SK-N-SH (cell line): ENCODE data around the gene TRIM44. TPM values are rescaled to one million over a fixed set of nuclear protein-coding genes. Genes with fewer than 3 reads are reported as not detected.

Experiments
- CTCF ChIA-PET: fragments of 300-600, 350-600 bp; formaldehyde crosslinking; extraction: SDS; loops from one replicate; lab custom pipeline; 2021; lab: Yijun Ruan, JAX
- POLR2A ChIA-PET: fragments of 350-600 bp; sonication (Branson Sonifier 250); formaldehyde crosslinking; extraction: SDS; loops from one replicate; lab custom pipeline; 2020; ENCODE audit warnings: antibody characterized with exemption, inconsistent platforms; lab: Yijun Ruan, JAX
- DNase-seq: peaks from one replicate; pipeline ENCODE4 v3.0.0; 2012
- H2AFZ ChIP-seq: fragments of 200-600 bp; sonication (generic); 2 replicates; pipeline ENCODE4 v1.8.1; 2016; ENCODE audit warnings: antibody characterized with exemption, mild to moderate bottlenecking, low read depth
- H3F3A ChIP-seq: fragments of 200-600 bp; sonication (generic); replicated peaks from 2 replicates; pipeline ENCODE3; 2016; ENCODE audit warnings: antibody characterized with exemption, mild to moderate bottlenecking; ENCODE audit not compliant: insufficient read depth
- H3K27ac ChIP-seq, 2 experiments: fragments of 200-500 bp in 1 of 2; fragments of 200-600 bp in 1 of 2; sonication (Bioruptor generic) in 1 of 2; sonication (generic), shearing (Covaris generic) in 1 of 2; 2 replicates each; pipeline versions ENCODE4 v1.5.1 to v1.6.1; 2014 to 2016; ENCODE audit warnings: low read depth in 2 of 2, inconsistent platforms in 1 of 2, low read length in 1 of 2, mild to moderate bottlenecking in 1 of 2, mixed read lengths in 1 of 2
- H3K27me3 ChIP-seq: fragments of 200-600 bp; sonication (generic), shearing (Covaris generic); 2 replicates; pipeline ENCODE4 v1.6.1; 2016; ENCODE audit warnings: mixed run types; ENCODE audit not compliant: insufficient read depth
- H3K36me3 ChIP-seq, 2 experiments: fragments of 200-500 bp in 1 of 2; fragments of 200-600 bp in 1 of 2; sonication (Bioruptor generic) in 1 of 2; sonication (generic) in 1 of 2; replicated peaks in 1 of 2; 2 replicates each; pipeline versions ENCODE3 to v1.5.1; 2014 to 2016; ENCODE audit warnings: low read length in 1 of 2, mild to moderate bottlenecking in 1 of 2; ENCODE audit not compliant: insufficient read depth in 2 of 2, control insufficient read depth in 1 of 2
- H3K4me1 ChIP-seq, 2 experiments: fragments of 200-500 bp in 1 of 2; fragments of 200-600 bp in 1 of 2; sonication (Bioruptor generic) in 1 of 2; sonication (generic), shearing (Covaris generic) in 1 of 2; 2 replicates each; pipeline versions ENCODE4 v1.5.1 to v1.6.1; 2014 to 2016; ENCODE audit warnings: low read depth in 1 of 2, low read length in 1 of 2, mixed run types in 1 of 2; ENCODE audit not compliant: insufficient read depth in 2 of 2, control insufficient read depth in 1 of 2
- H3K4me2 ChIP-seq: fragments of 200-600 bp; sonication (generic), shearing (Covaris generic); 2 replicates; pipeline ENCODE4 v1.6.1; 2017; ENCODE audit warnings: mixed run types
- H3K4me3 ChIP-seq, 2 experiments: fragments of 200-500 bp in 1 of 2; fragments of 200-600 bp in 1 of 2; sonication (Bioruptor generic) in 1 of 2; sonication (generic), shearing (Covaris generic) in 1 of 2; 2 replicates each; pipeline versions ENCODE4 v1.5.1 to v1.8.1; 2014 to 2016; ENCODE audit warnings: low read depth in 2 of 2, inconsistent platforms in 1 of 2, low read length in 1 of 2, mild to moderate bottlenecking in 1 of 2, mixed read lengths in 1 of 2, moderate library complexity in 1 of 2
- H3K79me2 ChIP-seq: fragments of 200-600 bp; sonication (generic); 2 replicates; pipeline ENCODE4 v1.8.1; 2017; ENCODE audit warnings: mild to moderate bottlenecking; ENCODE audit not compliant: insufficient read depth
- H3K9ac ChIP-seq: fragments of 200-600 bp; sonication (generic); 2 replicates; pipeline ENCODE4 v1.6.1; 2017; ENCODE audit warnings: mixed run types
- H3K9me2 ChIP-seq: fragments of 200-600 bp; sonication (generic); 2 replicates; pipeline ENCODE4 v1.6.1; 2017; ENCODE audit warnings: mixed run types
- H3K9me3 ChIP-seq: fragments of 200-600 bp; sonication (generic); 2 replicates; pipeline ENCODE4 v1.6.1; 2017; ENCODE audit warnings: mixed run types, mild to moderate bottlenecking, moderate library complexity
- H4K20me1 ChIP-seq: fragments of 200-600 bp; sonication (generic); 2 replicates; pipeline ENCODE4 v1.6.1; 2017; ENCODE audit warnings: mild to moderate bottlenecking, mixed run types; ENCODE audit not compliant: insufficient read depth
- CHD2 ChIP-seq: fragments of 150-350 bp; IDR thresholded peaks from 2 replicates; pipeline ENCODE4 v1.6.1; 2018; ENCODE audit warnings: low read length; ENCODE audit not compliant: partially characterized antibody
- ELF1 ChIP-seq: IDR thresholded peaks from 2 replicates; pipeline ENCODE4 v1.4.0; 2012
- EZH2phosphoT487 ChIP-seq: fragments of 200-600 bp; sonication (generic); IDR thresholded peaks from 2 replicates; pipeline ENCODE4 v1.6.1; 2017; ENCODE audit warnings: low read depth, mixed run types, mild to moderate bottlenecking, antibody characterized with exemption, moderate library complexity, borderline replicate concordance
- GATA2 ChIP-seq: sonication (generic); formaldehyde crosslinking; IDR thresholded peaks from 2 replicates; pipeline ENCODE4 v1.5.0; 2020; ENCODE audit warnings: mild to moderate bottlenecking, missing genetic modification reagents
- JUND ChIP-seq: IDR thresholded peaks from 2 replicates; pipeline ENCODE4 v1.4.0; 2012
- MXI1 ChIP-seq: IDR thresholded peaks from 2 replicates; pipeline ENCODE4 v1.6.1; 2012; ENCODE audit warnings: mild to moderate bottlenecking, low read depth, low read length, improper control_type of control experiment
- NFIC ChIP-seq: IDR thresholded peaks from 2 replicates; pipeline ENCODE4 v1.4.0; 2012; ENCODE audit warnings: borderline replicate concordance
- PBX3 ChIP-seq: IDR thresholded peaks from 2 replicates; pipeline ENCODE4; 2012
- POLR2AphosphoS5 ChIP-seq: IDR thresholded peaks from 2 replicates; pipeline ENCODE4 v1.6.1; 2012; ENCODE audit warnings: low read depth, low read length
- RCOR1 ChIP-seq: fragments of 150-350 bp; IDR thresholded peaks from 2 replicates; pipeline ENCODE4 v1.6.1; 2017; ENCODE audit warnings: antibody characterized with exemption, low read length
- REST ChIP-seq: IDR thresholded peaks from 2 replicates; pipeline ENCODE4 v1.6.1; 2012; ENCODE audit warnings: mild to moderate bottlenecking, low read depth, low read length, moderate library complexity
- RFX5 ChIP-seq: IDR thresholded peaks from 2 replicates; pipeline ENCODE4 v1.6.1; 2012; ENCODE audit warnings: mild to moderate bottlenecking, improper control_type of control experiment, low read length
- RXRA ChIP-seq: IDR thresholded peaks from 2 replicates; pipeline ENCODE4 v1.4.0; 2012; ENCODE audit warnings: low read depth, mild to moderate bottlenecking, borderline replicate concordance
- SIN3A ChIP-seq: IDR thresholded peaks from 2 replicates; pipeline ENCODE4 v1.6.1; 2012; ENCODE audit warnings: low read depth, mild to moderate bottlenecking, low read length, moderate library complexity, borderline replicate concordance
- TAF1 ChIP-seq: IDR thresholded peaks from 2 replicates; pipeline ENCODE4 v1.6.1; 2012; ENCODE audit warnings: low read depth, mild to moderate bottlenecking, low read length, moderate library complexity, borderline replicate concordance
- TCF12 ChIP-seq: IDR thresholded peaks from 2 replicates; pipeline ENCODE4 v1.4.0; 2012
- TEAD4 ChIP-seq: IDR thresholded peaks from 2 replicates; pipeline ENCODE4 v1.4.0; 2012; ENCODE audit warnings: mild to moderate bottlenecking, borderline replicate concordance; ENCODE audit not compliant: insufficient read depth
- USF2 ChIP-seq: fragments of 150-350 bp; IDR thresholded peaks from 2 replicates; pipeline ENCODE4 v1.6.1; 2017; ENCODE audit warnings: antibody characterized with exemption, low read length, low read depth, borderline replicate concordance
- ZBTB33 ChIP-seq: IDR thresholded peaks from 2 replicates; pipeline ENCODE4 v1.4.0; 2012; ENCODE audit warnings: low read depth, borderline replicate concordance
- WGBS: methylation state at CpG from one replicate; pipeline ENCODE4 v1.1.6; 2017; ENCODE audit warnings: low lambda C conversion rate; 5-methylcytosine and 5-hydroxymethylcytosine counted together
- polyA plus RNA-seq, 3 experiments: library from polyadenylated mRNA; depleted of rRNA; stranded (reverse); fragments of >200 nt; gene quantifications; 2 replicates each; pipeline ENCODE4 v1.2.3, GENCODE V29; 2012

TRIM44 gene
- polyA plus RNA-seq, 1 of the 3 experiments (the other 2 are of a cell fraction), result 34.1 TPM

- no peak overlapping the region for H3K4me2 ChIP-seq
- H2AFZ ChIP-seq, result no peak overlapping the region
- POLR2A ChIA-PET, result no interaction called here
- H3K4me1 ChIP-seq, result peaks cover 5 to 9% of the 10 kb centered on the region in 2 experiments; a peak in 2 of 4 replicates
- no peak overlapping the region for H3K4me3 ChIP-seq
- peaks cover 5% of the 10 kb centered on the region for H3F3A ChIP-seq
- CTCF ChIA-PET, result interaction anchor here (0.5 to 0.6 kb wide), 2 partner anchors 121 to 122 kb away, joined by 3 read pairs; no protein-coding TSS in a partner anchor
- H3K27ac ChIP-seq, result no peak overlapping the region
- 38% methylated on average over 3 of the region's 3 CpGs for WGBS
- H3K36me3 ChIP-seq, result peaks cover 0 to under 1% of the 10 kb centered on the region in 2 experiments
- no peaks in the 10 kb centered on the region for H3K27me3 ChIP-seq
- peaks cover 4% of the 10 kb centered on the region for H3K79me2 ChIP-seq
- no peaks in the 10 kb centered on the region for H4K20me1 ChIP-seq
- DNase-seq, result no peak
- H3K9me2 ChIP-seq, result no peaks in the 10 kb centered on the region
- TF ChIP-seq SIN3A, result no peak
- no peaks in the 10 kb centered on the region for H3K9me3 ChIP-seq
- no peak overlapping the region for H3K9ac ChIP-seq
Observed at GRCh38 chr11:35658020-35658948, 4.3 kb upstream of the TRIM44 start.

- Histone ChIP-seq H3K36me3 (peaks cover 3 to 26% of the 10 kb centered on the region in 2 experiments), H3K9me3 (0 out of 2 replicates have a peak, but pooled peaks cover 7% of the 10 kb centered on the region), H3K4me3 (no peak overlapping the region), H3F3A (peaks cover 12% of the 10 kb centered on the region), H3K4me2 (no peak overlapping the region; the same call in 1 of the 2 replicates), H2AFZ (peak overlapping the region; percentile 100; the same call in 1 of the 2 replicates), H3K27me3 (no peaks in the 10 kb centered on the region), H3K79me2 (peaks cover 36% of the 10 kb centered on the region), H4K20me1 (no peaks in the 10 kb centered on the region), H3K9ac (no peak overlapping the region), H3K27ac (no peak overlapping the region), H3K9me2 (no peaks in the 10 kb centered on the region), H3K4me1 (peaks cover 5 to 14% of the 10 kb centered on the region in 2 experiments; a peak in 2 of 4 replicates)
- DNase-seq, result no peak
- ChIA-PET CTCF (no interaction called here), POLR2A (no interaction called here)
- 93% methylated on average over 5 of the region's 5 CpGs for WGBS
- no peak for TF ChIP-seq TEAD4
- TF ChIP-seq RCOR1, result no peak
- TF ChIP-seq JUND, result no peak
- TF ChIP-seq RXRA, result no peak
- TF ChIP-seq USF2, result no peak
- TF ChIP-seq ZBTB33, result no peak
- TF ChIP-seq POLR2AphosphoS5, result no peak
- no peak for TF ChIP-seq EZH2phosphoT487
- TF ChIP-seq TAF1, result no peak
- no peak for TF ChIP-seq TCF12
- TF ChIP-seq ELF1, result no peak
- no peak for TF ChIP-seq RFX5
- TF ChIP-seq SIN3A, result no peak
- TF ChIP-seq PBX3, result no peak
- TF ChIP-seq GATA2 (CRISPR knock-in tag), result no peak
- TF ChIP-seq NFIC, result no peak
- TF ChIP-seq CHD2, result no peak
- no peak for TF ChIP-seq REST
- TF ChIP-seq MXI1, result no peak
Observed at GRCh38 chr11:35661534-35661933, 1.0 kb upstream of the TRIM44 start.
